ENCODE data around the gene ARID4B. TPM values are rescaled to one million over a fixed set of nuclear protein-coding genes. Genes with fewer than 3 reads are reported as not detected.
A peak's percentile ranks its signal among the peaks of the same experiment; 100 is the strongest.

ARID4B gene
- total and polyA plus RNA-seq, 2 of the 13 experiments (the other 11 are each of a cell fraction or from before 2014, with no cell fraction given), result 9.7 to 24.6 TPM

DNA sequence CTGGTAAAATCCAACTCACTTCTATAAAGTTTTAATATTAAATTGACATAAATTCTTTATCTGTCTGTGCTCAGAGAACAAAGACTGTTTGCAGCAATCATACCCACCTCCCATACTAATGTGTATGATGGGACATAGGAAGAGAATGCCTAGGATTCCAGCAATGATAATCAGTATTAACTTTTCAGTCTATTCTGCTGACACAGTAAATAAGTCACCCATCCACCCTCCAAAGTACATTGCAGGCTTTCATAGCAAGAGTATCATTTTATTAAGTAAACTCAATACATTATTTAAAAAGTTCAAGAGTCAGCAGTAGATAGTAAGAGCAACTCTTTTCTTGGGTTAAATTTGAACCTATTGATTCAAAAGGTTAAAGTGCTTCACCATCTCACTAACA lies 175.7 kb downstream of the ARID4B start:
- no peak overlapping the region for H3K4me2 ChIP-seq (ENCODE audit: low read depth, low read length)
- no peaks in the 10 kb centered on the region; the same call in 1 of the 2 replicates for H4K20me1 ChIP-seq (ENCODE audit: insufficient read depth, low read length)
- H3K79me2 ChIP-seq (ENCODE audit: insufficient read depth, low read length), result peaks cover 10% of the 10 kb centered on the region
- no peak overlapping the region for H3K27ac ChIP-seq (ENCODE audit: extremely low read length, insufficient read depth, low read length)
- FAIRE-seq (no peak), ATAC-seq (no peak), DNase-seq (ENCODE audit: low spot score) (no peak)
- intact Hi-C loops (cut with micrococcal nuclease; ENCODE audit: unreplicated experiment), result no loop called here
- H2AFZ ChIP-seq (ENCODE audit: low read length), result no peak overlapping the region
- no peaks in the 10 kb centered on the region for H3K27me3 ChIP-seq (ENCODE audit: control insufficient read depth in 1 of 2, insufficient read depth in 2 of 2, low read length in 2 of 2)
- no TSS peak for BruUV-seq (replicated peaks)
- peaks cover 14% of the 10 kb centered on the region for H3K4me1 ChIP-seq (ENCODE audit: insufficient read depth, low read length)
- ChIA-PET POLR2A (interaction anchor here (1.7 kb wide), 1 partner anchor 23 kb away, joined by 7 read pairs; the partner anchor contains the start of gene TOMM20), CTCF (ENCODE audit: low intra/inter-chr PET ratio, low total read pairs) (no interaction called here)
- no peak overlapping the region for H3K4me3 ChIP-seq (replicated peaks in 1 of 3; ENCODE audit: insufficient read depth in 1 of 3, low read depth in 2 of 3, low read length in 3 of 3)
- peaks cover 14 to 78% of the 10 kb centered on the region in 2 experiments for H3K36me3 ChIP-seq (replicated peaks in 1 of 2; ENCODE audit: control insufficient read depth in 1 of 2, insufficient read depth in 2 of 2, low read length in 2 of 2)
- H3K9me3 ChIP-seq (ENCODE audit: low read length), result no peaks in the 10 kb centered on the region
- TF ChIP-seq MXD4 (CRISPR knock-in tag; IDR thresholded peaks at IDR 0.05) (no peak), MAFF (IDR thresholded peaks at IDR 0.05; ENCODE audit: low read depth, low read length) (peak; percentile 79), MAFK (conservative IDR thresholded peaks at IDR 0.05 in 1 of 2, IDR thresholded peaks at IDR 0.05 in 1 of 2; ENCODE audit: low read length in 2 of 2) (peak; percentile 85 to 88)
- no peak overlapping the region for H3K9ac ChIP-seq (ENCODE audit: insufficient read depth, low read depth, low read length)
- in situ Hi-C loops (cut with HindIII; ENCODE audit: extremely low pct_ligation_motif_present, low pct_unique_long_range_greater_than_20kb), result no loop called here

DNA sequence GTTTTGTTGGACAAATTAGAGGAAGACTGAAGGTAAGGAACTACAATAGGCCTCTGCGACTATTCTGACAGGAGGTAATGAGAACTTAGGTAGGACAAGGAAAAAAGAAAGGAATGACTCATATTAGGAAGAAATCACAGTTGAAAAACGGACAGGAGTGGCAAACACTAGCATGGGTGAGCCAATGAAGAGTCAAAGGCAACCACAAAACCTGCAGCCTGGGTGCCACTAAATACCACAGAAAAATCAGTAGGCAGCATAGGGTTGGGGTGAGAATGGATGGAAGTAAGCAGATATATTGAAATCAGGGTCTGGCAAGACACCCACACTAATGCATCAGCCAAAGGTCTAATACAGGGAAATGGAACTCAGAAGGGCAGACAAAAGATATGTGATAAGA lies 176.9 kb downstream of the ARID4B start:
- Histone ChIP-seq H3K4me2 (ENCODE audit: low read depth, low read length) (no peak overlapping the region), H3K4me1 (ENCODE audit: insufficient read depth, low read length) (peaks cover 5% of the 10 kb centered on the region), H3K36me3 (replicated peaks in 1 of 2; ENCODE audit: control insufficient read depth in 1 of 2, insufficient read depth in 2 of 2, low read length in 2 of 2) (peaks cover 16 to 70% of the 10 kb centered on the region in 2 experiments), H3K27ac (ENCODE audit: extremely low read length, insufficient read depth, low read length) (no peak overlapping the region), H3K79me2 (ENCODE audit: insufficient read depth, low read length) (no peaks in the 10 kb centered on the region), H3K9ac (ENCODE audit: insufficient read depth, low read depth, low read length) (no peak overlapping the region), H3K9me3 (ENCODE audit: low read length) (no peaks in the 10 kb centered on the region), H4K20me1 (ENCODE audit: insufficient read depth, low read length) (no peaks in the 10 kb centered on the region), H3K4me3 (replicated peaks in 1 of 3; ENCODE audit: insufficient read depth in 1 of 3, low read depth in 2 of 3, low read length in 3 of 3) (no peak overlapping the region), H2AFZ (ENCODE audit: low read length) (no peak overlapping the region), H3K27me3 (ENCODE audit: control insufficient read depth in 1 of 2, insufficient read depth in 2 of 2, low read length in 2 of 2) (no peaks in the 10 kb centered on the region)
- WGBS (ENCODE audit: low lambda C conversion rate), result 88% methylated on average over 2 of the region's 2 CpGs
- CTCF ChIA-PET (ENCODE audit: low intra/inter-chr PET ratio, low total read pairs), result no interaction called here
- no TSS peak for BruUV-seq (replicated peaks)
- POLR2A ChIA-PET, result no interaction called here
- DNase-seq (ENCODE audit: low spot score) (no peak), FAIRE-seq (no peak), ATAC-seq (no peak)
- in situ Hi-C loops (cut with HindIII; ENCODE audit: extremely low pct_ligation_motif_present, low pct_unique_long_range_greater_than_20kb), result no loop called here
- intact Hi-C loops (cut with micrococcal nuclease; ENCODE audit: unreplicated experiment), result no loop called here
- no peak for TF ChIP-seq ZNF737 (CRISPR knock-in tag; IDR thresholded peaks at IDR 0.05; ENCODE audit: borderline replicate concordance)
- no peak for TF ChIP-seq MEIS1 (CRISPR knock-in tag; IDR thresholded peaks at IDR 0.05; ENCODE audit: borderline replicate concordance)
- no peak for TF ChIP-seq ZNF484 (CRISPR knock-in tag; IDR thresholded peaks at IDR 0.05; ENCODE audit: borderline replicate concordance, low read depth)
- no peak for TF ChIP-seq ZNF672 (CRISPR knock-in tag; IDR thresholded peaks at IDR 0.05)
- TF ChIP-seq ZNF17 (CRISPR knock-in tag; IDR thresholded peaks at IDR 0.05), result no peak
- TF ChIP-seq ZSCAN9 (CRISPR knock-in tag; IDR thresholded peaks at IDR 0.05; ENCODE audit: borderline replicate concordance), result no peak

All from HepG2 (cell line).